HAP-1 (cell line): ENCODE data around the gene RALGPS1.

Source experiments
- DNase-seq, 2 experiments: peaks; one replicate each; pipeline ENCODE4 v3.0.0-alpha.2; 2016 to 2020; ENCODE audit warnings: low spot score in 2 of 2
- H3K27me3 ChIP-seq: fragments of 250-450 bp; sonication (Bioruptor Pico); 2 replicates; pipeline ENCODE4 v1.5.1; 2020; ENCODE audit warnings: low read depth, mild to moderate bottlenecking, moderate library complexity
- H3K36me3 ChIP-seq: fragments of 250-450 bp; sonication (Bioruptor Pico); replicated peaks from 2 replicates; pipeline ENCODE4 v1.5.1; 2020; ENCODE audit warnings: mild to moderate bottlenecking
- H3K4me1 ChIP-seq: fragments of 250-450 bp; sonication (Bioruptor Pico); 2 replicates; pipeline ENCODE4 v1.5.1; 2020; ENCODE audit warnings: mild to moderate bottlenecking
- H3K4me3 ChIP-seq: fragments of 250-450 bp; sonication (Bioruptor Pico); 2 replicates; pipeline ENCODE4 v1.5.1; 2020; ENCODE audit warnings: mild to moderate bottlenecking, moderate library complexity
- H3K9me3 ChIP-seq: fragments of 250-450 bp; sonication (Bioruptor Pico); 2 replicates; pipeline ENCODE4 v1.5.1; 2020; ENCODE audit warnings: mild to moderate bottlenecking, moderate library complexity
- in situ Hi-C: fragments of 300-500 bp; cut with MboI; formaldehyde crosslinking; loops from 3 replicates; pipeline ENCODE4 v1.14.3; 2020; ENCODE audit warnings: low sequenced_read_pairs, inconsistent platforms, mixed read lengths

Gene RALGPS1

DNA sequence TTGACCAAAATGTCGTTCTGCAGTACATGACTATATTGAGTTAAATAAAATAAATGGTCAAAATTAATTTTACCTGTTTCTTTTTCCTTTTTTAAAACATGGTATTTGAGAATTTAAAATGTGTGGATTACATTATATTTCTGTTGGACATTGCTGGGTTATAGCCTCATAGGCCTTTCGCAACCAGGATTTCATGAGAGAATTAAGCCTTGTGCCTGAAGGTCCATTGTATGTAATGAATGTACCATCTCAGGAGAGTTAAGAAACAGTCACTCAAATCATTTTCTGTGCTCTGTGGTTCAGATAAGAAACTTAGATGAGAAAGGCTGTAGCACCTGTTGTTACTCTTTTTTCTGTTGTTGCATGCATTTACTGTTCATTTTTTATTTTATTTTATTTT, 104.4 kb downstream of the RALGPS1 start:
- DNase-seq, result no peak
- in situ Hi-C loops, result no loop called here

DNA sequence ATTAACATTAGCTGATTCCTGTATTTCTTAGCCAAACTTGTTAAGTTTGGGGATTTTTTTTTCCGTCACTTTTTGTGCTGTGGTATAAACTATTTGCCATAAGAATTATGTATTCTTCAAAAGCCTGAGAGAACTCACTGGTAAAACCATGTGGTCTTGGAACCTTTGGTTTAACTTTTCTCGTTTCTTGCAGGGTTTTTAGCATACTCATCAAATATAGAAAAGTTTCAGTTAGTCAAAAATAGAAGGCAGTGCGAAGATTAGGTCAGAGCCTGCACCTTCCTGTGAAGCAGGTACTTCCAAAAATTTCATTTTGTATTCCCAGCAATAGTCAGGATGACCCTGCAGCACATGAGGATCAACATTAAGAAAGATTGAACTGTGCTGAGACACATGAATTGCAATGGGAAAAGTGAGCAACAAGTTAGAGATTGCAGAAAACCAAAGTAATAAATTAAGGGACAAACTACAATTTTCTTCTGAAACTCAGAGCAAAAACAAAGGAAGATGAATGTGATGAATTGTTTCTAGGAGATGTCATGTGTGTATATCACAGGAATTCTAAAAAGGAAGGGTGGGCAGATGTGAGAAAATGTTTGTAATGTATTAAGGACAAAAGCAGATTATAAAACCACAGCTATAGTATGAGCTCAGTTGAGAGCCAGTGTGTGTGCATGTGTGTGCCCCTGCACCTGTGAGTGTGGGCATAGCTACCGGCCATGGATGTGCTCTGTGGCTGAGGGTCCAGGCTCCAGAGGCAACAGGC, 105.6 kb downstream of the RALGPS1 start:
- Histone ChIP-seq H3K36me3 (no peaks in the 10 kb centered on the region), H3K9me3 (no peaks in the 10 kb centered on the region), H3K4me3 (no peak overlapping the region), H3K27me3 (no peaks in the 10 kb centered on the region), H3K4me1 (no peaks in the 10 kb centered on the region)
- no peak for DNase-seq
- in situ Hi-C loops, result no loop called here

More for the DNA sequence above, 104.4 kb downstream of the RALGPS1 start:
- Histone ChIP-seq H3K4me1 (no peaks in the 10 kb centered on the region), H3K9me3 (no peaks in the 10 kb centered on the region), H3K27me3 (no peaks in the 10 kb centered on the region), H3K36me3 (no peaks in the 10 kb centered on the region), H3K4me3 (no peak overlapping the region)

DNA sequence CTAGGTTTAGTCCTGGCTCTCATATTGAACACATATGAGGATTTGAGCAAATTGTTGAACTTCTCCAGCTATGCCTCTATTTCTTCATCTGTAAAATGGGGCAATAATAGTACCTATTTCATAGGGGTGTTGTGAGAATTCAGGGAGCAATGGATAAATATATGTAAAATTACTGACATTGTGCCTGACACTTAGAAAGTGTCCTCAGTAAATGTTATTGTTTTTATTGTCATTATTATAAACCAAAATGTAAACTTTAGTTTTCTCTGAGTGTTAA, 106.2 kb downstream of the RALGPS1 start:
- in situ Hi-C loops, result no loop called here
- Histone ChIP-seq H3K36me3 (no peaks in the 10 kb centered on the region), H3K27me3 (no peaks in the 10 kb centered on the region), H3K9me3 (no peaks in the 10 kb centered on the region), H3K4me3 (no peak overlapping the region), H3K4me1 (no peaks in the 10 kb centered on the region)
- no peak for DNase-seq

DNA sequence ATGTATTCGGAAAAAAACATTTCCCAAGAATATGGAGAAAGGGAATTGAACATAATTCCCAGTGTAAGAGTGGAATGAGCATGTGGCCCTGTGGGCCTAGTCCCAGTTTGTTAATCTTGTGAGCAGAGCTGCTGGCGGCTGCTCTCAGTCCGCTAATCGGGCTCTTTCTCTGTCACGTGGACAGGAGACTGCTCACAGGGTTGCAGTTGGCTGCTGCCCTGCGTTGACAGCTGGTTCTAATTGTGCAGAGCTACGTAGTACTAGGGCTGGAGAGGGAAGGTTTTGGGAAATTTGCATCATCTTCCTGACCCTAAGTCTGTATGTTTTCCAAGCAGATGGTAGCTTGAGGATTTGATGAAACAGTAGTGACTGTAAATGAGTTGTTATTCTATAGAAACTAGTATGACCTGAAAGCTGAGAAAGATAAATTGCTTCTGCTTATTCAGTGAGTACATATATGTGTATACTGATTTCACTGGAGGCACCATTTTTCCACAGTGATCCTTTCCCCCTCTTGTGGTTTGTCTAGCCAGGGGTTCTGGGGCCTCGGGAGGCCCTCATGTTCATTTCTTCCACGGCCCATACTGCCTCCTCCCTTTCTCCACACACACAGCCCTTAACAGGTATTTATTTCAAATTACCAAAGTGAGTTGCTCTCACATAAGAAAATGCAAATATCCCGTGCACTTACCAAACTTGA, 107.2 kb downstream of the RALGPS1 start:
- no peaks in the 10 kb centered on the region for H3K27me3 ChIP-seq
- in situ Hi-C loops, result no loop called here
- no peak overlapping the region for H3K4me3 ChIP-seq
- no peaks in the 10 kb centered on the region for H3K9me3 ChIP-seq
- no peaks in the 10 kb centered on the region for H3K36me3 ChIP-seq
- no peak for DNase-seq
- H3K4me1 ChIP-seq, result no peaks in the 10 kb centered on the region

DNA sequence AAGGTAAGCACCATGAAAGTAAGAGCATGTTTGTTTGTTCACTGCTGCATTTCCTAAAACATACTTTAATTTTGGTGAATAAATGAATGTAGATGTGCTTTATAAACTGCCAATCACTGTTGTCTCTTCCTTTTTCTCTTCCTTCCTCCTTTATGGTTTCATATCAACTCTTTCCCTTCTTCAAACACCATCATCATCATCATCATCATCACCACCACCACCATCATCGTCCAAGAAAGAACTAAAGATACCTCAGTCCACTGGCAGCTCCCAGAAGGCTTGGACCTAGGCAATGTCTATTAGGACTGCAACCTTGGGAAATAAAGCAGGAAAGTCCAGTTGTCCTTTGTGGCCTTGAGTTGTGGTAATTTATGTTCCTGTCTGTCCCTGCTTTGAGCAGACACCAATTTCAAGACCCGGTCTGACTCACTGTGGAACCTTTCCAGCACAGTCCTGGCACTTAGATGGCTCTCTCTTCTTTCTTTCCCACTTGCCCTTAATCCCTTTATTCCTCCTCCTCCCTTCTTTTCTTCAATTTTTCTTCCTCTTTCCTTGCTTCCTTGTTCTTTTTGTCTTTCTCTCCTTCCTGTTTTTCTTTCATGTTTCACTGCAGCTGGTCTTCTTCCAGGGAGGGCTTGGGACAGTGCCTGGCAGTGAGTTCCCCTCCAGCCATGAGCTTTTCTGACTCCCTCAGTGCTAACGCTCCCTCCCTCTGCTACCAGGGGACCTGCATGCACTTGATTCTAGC, 108.5 kb downstream of the RALGPS1 start:
- Histone ChIP-seq H3K9me3 (no peaks in the 10 kb centered on the region), H3K4me3 (no peak overlapping the region), H3K36me3 (no peaks in the 10 kb centered on the region), H3K27me3 (no peaks in the 10 kb centered on the region), H3K4me1 (no peaks in the 10 kb centered on the region)
- DNase-seq, result no peak
- in situ Hi-C loops, result no loop called here

DNA sequence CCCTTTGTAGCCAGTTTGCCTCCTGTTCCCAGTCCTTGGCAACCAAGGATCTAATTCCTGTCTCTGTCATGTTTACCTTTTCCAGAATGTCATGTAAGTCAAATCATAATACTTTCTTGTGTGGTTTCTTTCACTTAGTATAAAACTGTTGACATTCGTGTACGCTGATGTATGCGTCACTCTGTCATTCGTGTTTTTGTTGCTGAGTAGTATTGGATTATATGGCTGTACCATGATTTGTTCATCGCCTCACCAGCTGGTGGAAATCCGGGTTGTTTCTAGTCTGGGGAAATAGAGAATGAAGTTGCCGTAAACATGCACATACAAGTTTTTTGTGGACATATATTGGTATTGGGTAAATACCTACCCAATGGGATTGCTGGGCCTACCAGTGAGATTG, 110.5 kb downstream of the RALGPS1 start:
- in situ Hi-C loops, result no loop called here
- Histone ChIP-seq H3K4me3 (no peak overlapping the region), H3K4me1 (no peaks in the 10 kb centered on the region), H3K9me3 (no peaks in the 10 kb centered on the region), H3K36me3 (no peaks in the 10 kb centered on the region), H3K27me3 (no peaks in the 10 kb centered on the region)
- no peak for DNase-seq

DNA sequence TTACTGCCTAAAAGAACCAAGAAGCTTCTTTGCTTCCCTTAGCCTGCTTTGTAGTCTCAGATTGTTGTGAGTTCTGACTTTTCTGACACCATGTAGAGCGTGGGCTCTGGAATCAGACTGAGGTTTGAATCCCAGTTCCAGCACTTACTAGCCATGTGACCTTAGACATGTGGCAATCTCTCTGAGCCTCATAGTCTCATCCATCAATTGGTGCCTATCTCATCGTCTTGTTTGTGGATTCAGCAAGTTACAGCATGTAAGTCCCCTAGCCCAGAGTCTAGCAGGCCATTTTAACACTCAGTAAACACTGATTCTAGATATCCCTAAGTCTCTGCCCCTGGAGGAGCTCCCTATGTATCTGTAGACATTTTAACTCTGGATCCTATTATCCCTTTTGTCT, 113.1 kb downstream of the RALGPS1 start:
- Histone ChIP-seq H3K4me3 (no peak overlapping the region), H3K4me1 (no peaks in the 10 kb centered on the region), H3K9me3 (no peaks in the 10 kb centered on the region), H3K27me3 (no peaks in the 10 kb centered on the region), H3K36me3 (no peaks in the 10 kb centered on the region)
- in situ Hi-C loops, result no loop called here
- no peak for DNase-seq

DNA sequence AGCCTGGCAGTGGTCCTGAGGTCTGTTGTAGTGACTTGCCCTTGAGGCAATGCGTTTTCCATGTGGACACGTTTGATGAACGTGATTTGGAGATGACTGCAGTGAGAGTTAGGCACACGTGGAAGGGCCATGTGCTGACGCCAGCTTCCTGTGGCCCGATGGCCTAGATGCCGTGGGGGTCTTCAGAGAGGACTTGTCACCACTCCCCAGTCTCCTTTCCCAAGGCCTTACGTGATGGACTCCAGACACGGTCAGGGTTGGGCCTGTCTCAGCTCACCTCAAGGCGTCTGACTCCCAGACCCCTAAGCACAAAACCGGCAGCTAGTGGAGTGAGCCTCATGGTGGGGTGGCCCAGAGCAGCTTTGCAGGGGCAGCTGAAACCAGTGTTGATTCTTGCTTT, 115.0 kb downstream of the RALGPS1 start:
- no peak for DNase-seq
- in situ Hi-C loops, result no loop called here
- no peaks in the 10 kb centered on the region; the same call in 1 of the 2 replicates for H3K9me3 ChIP-seq
- no peaks in the 10 kb centered on the region for H3K27me3 ChIP-seq
- no peak overlapping the region for H3K4me3 ChIP-seq
- no peaks in the 10 kb centered on the region; the same call in 1 of the 2 replicates for H3K4me1 ChIP-seq
- no peaks in the 10 kb centered on the region for H3K36me3 ChIP-seq

DNA sequence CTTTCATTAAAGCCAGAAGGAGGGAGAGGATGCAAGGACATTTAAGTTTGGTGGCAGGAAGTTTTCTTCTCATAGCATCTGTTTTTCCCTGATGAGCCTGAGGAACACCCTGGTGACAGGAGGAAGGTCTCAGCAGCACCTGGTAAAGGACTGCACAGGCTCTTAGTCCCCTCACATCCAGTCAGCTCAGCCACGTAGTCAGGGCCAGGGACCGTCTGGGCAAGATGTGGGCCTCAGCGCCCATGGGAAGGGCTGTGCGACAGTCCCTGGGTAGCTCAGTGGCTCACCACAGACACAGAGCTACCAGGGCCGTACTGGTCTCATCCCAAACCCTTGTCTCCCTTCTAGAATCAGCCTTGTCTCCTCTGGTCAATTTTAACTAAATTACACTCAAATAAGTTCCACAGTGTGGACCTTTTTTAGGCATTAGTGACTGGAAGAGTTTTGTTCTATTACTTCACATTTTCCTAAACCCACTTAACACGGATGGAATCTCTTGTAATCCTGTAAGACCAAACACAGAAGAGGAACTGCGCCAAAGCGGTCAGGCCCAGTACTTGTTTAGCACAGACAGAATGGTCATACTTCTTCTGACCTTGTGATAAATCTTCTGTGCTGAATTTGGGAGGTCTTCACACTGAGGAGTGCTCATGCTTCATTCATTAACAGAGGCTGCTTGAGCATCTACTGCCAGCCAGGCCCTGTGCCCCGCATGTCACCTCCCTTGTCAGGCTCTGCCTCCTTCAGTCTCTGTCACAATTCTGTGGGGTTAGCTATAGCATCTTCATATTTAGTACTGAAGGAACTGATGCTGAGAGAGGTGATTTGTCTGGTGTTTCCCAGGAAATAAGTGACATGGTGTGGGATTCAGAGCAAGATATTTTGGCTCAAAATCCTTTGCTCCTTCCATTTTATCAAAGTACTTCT, 116.5 kb downstream of the RALGPS1 start:
- Histone ChIP-seq H3K36me3 (no peaks in the 10 kb centered on the region), H3K9me3 (no peaks in the 10 kb centered on the region; the same call in 1 of the 2 replicates), H3K27me3 (no peaks in the 10 kb centered on the region), H3K4me3 (no peak overlapping the region), H3K4me1 (no peaks in the 10 kb centered on the region; the same call in 1 of the 2 replicates)
- no peak for DNase-seq
- in situ Hi-C loops, result no loop called here

DNA sequence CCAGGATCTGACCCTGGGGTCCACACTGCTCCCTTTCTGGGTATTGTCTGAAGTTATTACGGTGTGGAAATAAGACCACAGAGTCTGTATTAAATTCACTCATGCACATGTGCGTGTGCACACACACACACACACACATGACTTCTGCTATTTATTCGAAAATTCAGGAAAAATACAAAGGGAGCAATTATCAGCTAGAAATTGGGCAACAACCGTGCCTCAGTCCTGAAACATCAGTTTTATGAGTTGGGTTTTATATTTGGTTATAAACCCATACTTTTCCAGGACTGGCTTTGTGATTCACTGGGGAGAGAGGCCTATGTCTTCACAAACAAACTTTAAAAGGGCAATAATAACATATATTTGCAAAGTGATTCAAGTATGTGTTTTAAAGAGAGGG, 117.7 kb downstream of the RALGPS1 start:
- no peaks in the 10 kb centered on the region for H3K36me3 ChIP-seq
- no peak overlapping the region for H3K4me3 ChIP-seq
- H3K27me3 ChIP-seq, result no peaks in the 10 kb centered on the region
- no peak for DNase-seq
- no peaks in the 10 kb centered on the region; the same call in 1 of the 2 replicates for H3K9me3 ChIP-seq
- in situ Hi-C loops, result no loop called here
- H3K4me1 ChIP-seq, result no peaks in the 10 kb centered on the region; the same call in 1 of the 2 replicates

DNA sequence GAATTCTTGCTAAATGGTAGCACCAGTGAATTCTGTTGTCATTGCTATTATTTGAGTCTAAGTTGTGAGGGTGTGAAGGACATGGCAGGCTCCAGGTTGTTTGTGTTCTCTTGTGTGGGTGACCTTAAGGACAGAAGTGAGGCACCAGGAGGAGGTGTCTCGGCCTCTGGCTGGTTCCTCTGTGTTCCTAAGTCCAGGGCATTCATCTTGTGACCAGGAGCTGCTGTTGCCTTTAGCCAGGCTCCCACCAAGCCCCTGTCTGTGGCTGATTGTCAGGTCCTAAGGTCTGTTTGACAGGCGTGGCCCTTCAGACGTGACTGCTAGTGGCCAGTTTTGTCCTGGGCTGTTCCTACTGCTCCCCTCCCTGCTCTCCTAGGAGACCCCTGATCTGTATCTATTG, 118.5 kb downstream of the RALGPS1 start:
- H3K9me3 ChIP-seq, result no peaks in the 10 kb centered on the region; the same call in 1 of the 2 replicates
- H3K4me3 ChIP-seq, result no peak overlapping the region
- no peaks in the 10 kb centered on the region for H3K36me3 ChIP-seq
- no peak for DNase-seq
- no peaks in the 10 kb centered on the region for H3K27me3 ChIP-seq
- H3K4me1 ChIP-seq, result no peaks in the 10 kb centered on the region; the same call in 1 of the 2 replicates
- in situ Hi-C loops, result no loop called here

DNA sequence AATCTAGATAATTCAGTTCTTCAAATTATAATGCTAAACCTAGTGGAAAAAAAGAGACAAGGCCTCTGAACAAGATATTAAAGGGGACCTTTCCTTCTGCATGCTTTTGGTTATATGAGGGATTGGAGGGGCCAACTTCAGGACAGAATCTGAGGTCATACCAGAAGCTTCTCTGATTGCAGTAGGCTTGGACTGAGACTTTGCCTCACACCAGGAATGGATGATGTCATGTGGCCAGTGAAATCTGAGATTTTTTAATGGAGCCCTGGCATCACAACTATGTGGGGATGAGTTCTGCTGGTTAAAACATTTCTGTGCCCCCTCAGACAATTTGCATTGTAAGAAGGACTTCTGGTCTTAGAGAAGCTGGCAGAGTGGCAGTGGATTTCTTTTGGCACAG, 119.2 kb downstream of the RALGPS1 start:
- DNase-seq, result no peak
- no peaks in the 10 kb centered on the region; the same call in 1 of the 2 replicates for H3K4me1 ChIP-seq
- no peak overlapping the region for H3K4me3 ChIP-seq
- no peaks in the 10 kb centered on the region; the same call in 1 of the 2 replicates for H3K9me3 ChIP-seq
- no peaks in the 10 kb centered on the region for H3K36me3 ChIP-seq
- no peaks in the 10 kb centered on the region for H3K27me3 ChIP-seq
- in situ Hi-C loops, result no loop called here

DNA sequence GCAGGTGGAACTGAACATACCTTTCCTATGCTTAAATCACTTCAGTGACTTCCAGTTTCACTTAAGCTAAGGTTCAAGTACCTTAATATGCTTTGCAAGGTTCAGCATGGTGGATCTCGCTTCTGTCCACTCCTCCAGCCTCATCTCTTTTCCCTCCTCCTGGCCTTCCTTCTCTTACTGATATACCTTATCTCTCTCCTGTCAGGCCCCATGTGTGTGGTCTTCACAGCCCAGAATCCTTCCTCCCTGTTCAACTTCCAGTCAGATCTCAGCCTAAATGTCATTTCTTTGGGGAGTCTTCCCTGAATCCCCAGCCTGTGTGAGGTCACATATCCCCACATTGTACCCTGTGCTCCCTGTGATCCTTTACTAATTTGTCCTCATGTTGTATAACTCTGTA, 120.1 kb downstream of the RALGPS1 start:
- Histone ChIP-seq H3K36me3 (no peaks in the 10 kb centered on the region), H3K9me3 (no peaks in the 10 kb centered on the region; the same call in 1 of the 2 replicates), H3K4me1 (no peaks in the 10 kb centered on the region; the same call in 1 of the 2 replicates), H3K27me3 (no peaks in the 10 kb centered on the region), H3K4me3 (no peak overlapping the region)
- DNase-seq, result no peak
- in situ Hi-C loops, result no loop called here
